WTC11 (cell line): ENCODE measurements around the gene PRR33. TPM values are rescaled to one million over a fixed set of nuclear protein-coding genes. Genes with fewer than 3 reads are reported as not detected.

ENCODE experiments used
- ATAC-seq: fragments of 200-7000 bp; cut with Tn5 transposase; 2 replicates; pipeline ENCODE4 v1.10.0; 2021; ENCODE audit warnings: mild to moderate bottlenecking, moderate library complexity
- CTCF ChIA-PET: fragments of 300-600 bp; sonication (Branson Sonifier 250); formaldehyde crosslinking; loops from one replicate; lab custom pipeline; 2021; ENCODE audit warnings: antibody characterized with exemption; lab: Charles Lee
- POLR2A ChIA-PET: fragments of 350-600 bp; sonication (Branson Sonifier 250); formaldehyde crosslinking; loops from one replicate; lab custom pipeline; 2021; ENCODE audit warnings: antibody characterized with exemption; lab: Charles Lee
- DNase-seq: peaks from one replicate; pipeline ENCODE4 v3.0.0; 2021; ENCODE audit warnings: low spot score
- H3K27ac Mint-ChIP-seq: 2 replicates; pipeline ENCODE4 v1.8.0; 2021; ENCODE audit warnings: mixed read lengths
- H3K27me3 Mint-ChIP-seq: 2 replicates; pipeline ENCODE4 v1.8.0; 2021; ENCODE audit warnings: low read depth, mild to moderate bottlenecking, moderate library complexity, mixed read lengths
- H3K36me3 Mint-ChIP-seq: 2 replicates; pipeline ENCODE4 v1.8.0; 2021; ENCODE audit warnings: mixed read lengths
- H3K4me1 Mint-ChIP-seq: 2 replicates; pipeline ENCODE4 v1.8.0; 2022; ENCODE audit warnings: mixed read lengths
- H3K4me3 Mint-ChIP-seq: 2 replicates; pipeline ENCODE4 v1.8.0; 2021; ENCODE audit warnings: mild to moderate bottlenecking, moderate library complexity, mixed read lengths
- H3K9me3 Mint-ChIP-seq: 2 replicates; pipeline ENCODE4 v1.8.0; 2021; ENCODE audit warnings: mixed read lengths
- AFF4 ChIP-seq: sonication (generic); formaldehyde crosslinking; IDR thresholded peaks from 2 replicates; pipeline ENCODE4 v1.8.1; 2023; ENCODE audit warnings: mild to moderate bottlenecking, missing genetic modification reagents, borderline replicate concordance
- E2F5 ChIP-seq: sonication (generic); formaldehyde crosslinking; IDR thresholded peaks from 2 replicates; pipeline ENCODE4 v1.8.1; 2022; ENCODE audit warnings: mild to moderate bottlenecking, moderate library complexity, missing genetic modification reagents
- ETV6 ChIP-seq: sonication (generic); formaldehyde crosslinking; IDR thresholded peaks from 2 replicates; pipeline ENCODE4 v1.8.1; 2022; ENCODE audit warnings: mild to moderate bottlenecking, missing genetic modification reagents
- FOXP4 ChIP-seq: sonication (generic); formaldehyde crosslinking; IDR thresholded peaks from 2 replicates; pipeline ENCODE4 v1.8.0; 2022; ENCODE audit warnings: mild to moderate bottlenecking, missing genetic modification reagents
- NR3C1 ChIP-seq: sonication (generic); formaldehyde crosslinking; conservative IDR thresholded peaks from 2 replicates; pipeline ENCODE4 v1.8.1; 2023; ENCODE audit warnings: low read depth, mild to moderate bottlenecking, missing genetic modification reagents
- TCF7 ChIP-seq: sonication (generic); formaldehyde crosslinking; IDR thresholded peaks from 2 replicates; pipeline ENCODE4 v1.8.0; 2022; ENCODE audit warnings: mild to moderate bottlenecking, low read depth, missing genetic modification reagents, moderate library complexity
- TEAD1 ChIP-seq: sonication (generic); formaldehyde crosslinking; IDR thresholded peaks from 2 replicates; pipeline ENCODE4 v1.8.0; 2022; ENCODE audit warnings: mild to moderate bottlenecking, missing genetic modification reagents
- TP53 ChIP-seq: sonication (generic); formaldehyde crosslinking; IDR thresholded peaks from 2 replicates; pipeline ENCODE4 v1.8.1; 2023; ENCODE audit warnings: mild to moderate bottlenecking, missing genetic modification reagents
- ZNF121 ChIP-seq: sonication (generic); formaldehyde crosslinking; IDR thresholded peaks from 2 replicates; pipeline ENCODE4 v1.8.0; 2023; ENCODE audit warnings: missing genetic modification reagents
- ZNF219 ChIP-seq: sonication (generic); formaldehyde crosslinking; IDR thresholded peaks from 2 replicates; pipeline ENCODE4 v1.8.0; 2023; ENCODE audit warnings: missing genetic modification reagents, mild to moderate bottlenecking, borderline replicate concordance
- ZNF281 ChIP-seq: sonication (generic); formaldehyde crosslinking; IDR thresholded peaks from 2 replicates; pipeline ENCODE4 v1.8.0; 2023; ENCODE audit warnings: mild to moderate bottlenecking, missing genetic modification reagents
- ZNF532 ChIP-seq: fragments of 250-450 bp; sonication (Bioruptor Pico); IDR thresholded peaks from 2 replicates; pipeline ENCODE4 v1.9.0; 2021; ENCODE audit warnings: mild to moderate bottlenecking, borderline replicate concordance
- total RNA-seq: library from RNA; stranded (reverse); gene quantifications from 3 replicates; pipeline ENCODE4 v1.2.3, GENCODE V29; 2021

Gene PRR33
- total RNA-seq, 1 experiment from 2014 or later: not detected

GRCh38 chr11:1899686-1900085 lies 8.0 kb upstream of the PRR33 start (continued):
- TF ChIP-seq ZNF532 (CRISPR knock-in tag) (no peak), TP53 (CRISPR knock-in tag) (no peak), TCF7 (CRISPR knock-in tag) (no peak), ETV6 (no peak), E2F5 (CRISPR knock-in tag) (no peak)

GRCh38 chr11:1899090-1899489 lies 7.4 kb upstream of the PRR33 start:
- Mint-ChIP-seq H3K27me3 (peaks cover 10% of the 10 kb centered on the region), H3K9me3 (no peaks in the 10 kb centered on the region), H3K27ac (no peak overlapping the region), H3K4me1 (peaks cover 9% of the 10 kb centered on the region), H3K36me3 (no peaks in the 10 kb centered on the region), H3K4me3 (no peak overlapping the region)
- ChIA-PET POLR2A (no interaction called here), CTCF (interaction anchor here (0.6 to 2.0 kb wide), 3 partner anchors 17 to 249 kb away, joined by 3 to 6 read pairs (median 3); no protein-coding TSS in a partner anchor)
- TF ChIP-seq AFF4 (CRISPR knock-in tag) (no peak), ETV6 (no peak), ZNF121 (CRISPR knock-in tag) (no peak), NR3C1 (CRISPR knock-in tag) (no peak), ZNF219 (CRISPR knock-in tag) (no peak), FOXP4 (CRISPR knock-in tag) (no peak), ZNF281 (no peak), TEAD1 (CRISPR knock-in tag) (no peak)
- ATAC-seq (no peak), DNase-seq (no peak)
